AG09319 (cell line): ENCODE measurements around the gene GUCD1.

Experiments
- DNase-seq: peaks from one replicate; pipeline ENCODE4 v3.0.0-alpha.2; 2010; ENCODE audit warnings: low read depth; ENCODE audit errors: extremely low read depth
- CTCF ChIP-seq: IDR thresholded peaks from 2 replicates; pipeline ENCODE4 v1.5.1; 2011; ENCODE audit warnings: low read depth, mild to moderate bottlenecking, inconsistent platforms, low read length, moderate library complexity

The GUCD1 gene

GRCh38 chr22:24516301-24516737 lies 38.6 kb downstream of the GUCD1 start:
- TF ChIP-seq CTCF, result peak; percentile 9; the same call in 1 of the 2 replicates
- peak; percentile 69 for DNase-seq

DNA sequence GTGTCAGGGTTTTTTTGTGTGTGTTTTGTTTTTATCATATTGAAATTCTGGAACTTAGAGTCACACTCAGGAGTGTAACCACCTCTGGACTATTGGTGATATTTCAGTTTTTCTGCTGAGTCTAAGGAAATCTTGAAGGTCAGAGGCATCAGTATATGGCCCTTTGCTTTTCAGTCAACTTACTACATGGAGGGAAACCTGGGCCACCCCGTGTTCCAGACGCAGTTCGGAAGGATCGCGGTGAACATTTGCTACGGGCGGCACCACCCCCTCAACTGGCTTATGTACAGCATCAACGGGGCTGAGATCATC lies 40.0 kb downstream of the GUCD1 start:
- no peak for DNase-seq
- no peak for TF ChIP-seq CTCF

DNA sequence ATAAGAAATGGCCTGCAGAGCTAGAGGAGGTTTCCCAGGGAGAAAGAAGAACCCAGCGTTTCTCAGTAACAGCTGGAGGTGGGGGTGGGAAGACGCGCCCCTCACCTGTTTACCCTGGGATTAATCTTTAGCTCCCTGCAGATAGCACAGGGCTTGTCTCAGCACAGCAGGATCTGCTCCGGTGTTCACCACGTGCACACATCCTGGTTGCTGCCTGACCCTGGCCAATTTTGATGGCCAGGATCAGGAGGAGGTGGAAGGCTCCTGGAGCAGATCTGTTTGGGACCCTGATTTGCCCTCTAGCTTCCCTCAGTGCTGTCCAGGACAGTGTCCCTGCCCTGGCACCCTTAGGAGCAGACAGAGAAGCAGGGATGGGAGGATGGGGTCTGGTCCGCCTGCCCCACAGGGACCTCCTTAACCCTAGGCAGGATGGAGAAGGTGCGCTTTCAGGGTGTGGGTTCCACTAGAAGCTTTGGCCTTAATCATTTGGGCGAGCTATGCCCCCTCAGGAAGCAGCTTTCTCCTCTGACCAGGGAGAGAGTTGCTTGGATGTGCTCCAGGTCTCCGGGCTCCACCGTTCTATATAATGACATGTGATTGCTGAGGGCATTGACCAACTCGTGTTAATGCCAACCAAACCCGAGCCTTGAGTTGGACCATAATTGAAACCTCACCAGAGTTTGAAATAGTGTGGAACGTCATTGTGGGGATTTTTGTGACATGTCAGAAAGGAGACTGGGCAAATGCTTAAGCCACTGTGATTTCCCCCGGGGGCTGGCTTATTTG lies 40.5 kb downstream of the GUCD1 start:
- DNase-seq, result no peak
- no peak for TF ChIP-seq CTCF

DNA sequence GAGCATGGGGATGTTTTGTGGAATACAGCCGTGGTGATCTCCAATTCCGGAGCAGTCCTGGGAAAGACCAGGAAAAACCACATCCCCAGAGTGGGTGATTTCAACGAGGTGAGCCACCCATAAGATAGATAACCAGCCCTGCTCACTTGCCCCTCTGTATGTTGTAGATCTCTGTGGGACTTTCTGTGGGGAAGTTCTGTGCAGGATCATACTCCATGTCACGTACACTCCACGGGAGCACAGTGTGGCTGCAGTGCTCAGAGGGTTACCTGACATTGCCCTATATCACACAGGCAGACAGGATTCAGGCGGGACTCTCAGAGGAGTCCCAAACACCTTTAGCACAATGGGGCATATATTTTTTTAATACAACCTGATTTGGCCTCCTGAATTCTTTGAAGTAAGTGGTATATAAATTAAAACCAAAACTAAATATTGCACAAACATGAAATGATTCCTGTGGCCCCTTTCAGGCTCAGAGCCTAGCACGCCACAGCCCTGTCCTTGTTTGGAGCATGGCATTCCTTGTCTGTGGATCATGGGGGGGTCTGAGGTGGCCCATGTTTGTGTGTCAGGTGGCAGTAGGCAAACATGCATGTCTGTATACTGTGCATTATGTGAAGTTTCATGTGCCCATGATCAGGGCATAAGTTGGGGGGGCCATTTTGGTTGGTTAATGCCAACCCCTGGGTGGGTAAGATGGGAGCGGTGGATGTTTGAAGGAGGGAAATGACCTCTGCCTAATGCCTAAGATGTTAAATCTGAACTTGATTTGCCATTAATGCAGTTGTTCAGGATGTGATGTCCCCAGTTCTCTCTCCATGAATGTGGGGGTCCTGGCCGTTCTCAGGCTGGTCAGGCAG lies 41.3 kb downstream of the GUCD1 start:
- TF ChIP-seq CTCF, result no peak
- DNase-seq, result no peak

DNA sequence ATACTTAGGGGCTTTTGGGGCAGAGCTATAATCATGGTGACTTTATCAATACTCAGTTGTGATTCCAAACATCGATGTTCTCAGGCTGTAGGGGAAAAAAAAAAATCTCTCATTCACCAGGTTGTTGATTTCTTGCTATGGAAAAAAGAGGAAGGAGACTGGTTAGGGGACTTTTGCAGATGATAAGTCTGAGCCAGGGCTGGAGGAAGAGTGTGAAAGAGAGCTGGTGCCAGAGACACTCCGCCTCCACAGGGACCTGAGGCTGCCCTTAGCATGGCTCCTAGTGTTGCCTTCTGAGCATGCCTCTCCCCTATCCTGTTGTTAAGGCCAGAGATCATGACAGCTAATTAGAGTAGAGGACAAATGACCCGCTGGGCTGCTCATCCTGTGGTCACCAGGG lies 42.9 kb downstream of the GUCD1 start:
- TF ChIP-seq CTCF, result no peak
- DNase-seq, result no peak

- no peak for TF ChIP-seq CTCF
- peak; percentile 24 for DNase-seq
Measured at GRCh38 chr22:24510637-24511625, 44.0 kb downstream of the GUCD1 start.
